Neuronal stem cell (in vitro differentiated cells): ENCODE results near the gene CDKN1A.

Experiments
- DNase-seq: peaks from one replicate; pipeline ENCODE4 v3.0.0-alpha.2; 2013; ENCODE audit warnings: low spot score
- H2AFZ ChIP-seq: one replicate; pipeline ENCODE4 v1.6.1; 2013; ENCODE audit warnings: mild to moderate bottlenecking, low read length, inconsistent platforms
- H2AK5ac ChIP-seq: 2 replicates; pipeline ENCODE4 v1.6.1; 2013; ENCODE audit warnings: low read depth, mild to moderate bottlenecking, inconsistent platforms, low read length, moderate library complexity, mixed read lengths
- H2BK120ac ChIP-seq: 2 replicates; pipeline ENCODE4 v1.6.1; 2013; ENCODE audit warnings: low read depth, mild to moderate bottlenecking, inconsistent platforms, low read length, moderate library complexity, mixed read lengths
- H2BK12ac ChIP-seq: one replicate; pipeline ENCODE4 v1.6.1; 2013; ENCODE audit warnings: low read length, inconsistent platforms
- H2BK15ac ChIP-seq: 2 replicates; pipeline ENCODE4 v1.6.1; 2013; ENCODE audit warnings: mild to moderate bottlenecking, low read length, inconsistent platforms, mixed read lengths
- H2BK5ac ChIP-seq: one replicate; pipeline ENCODE4 v1.6.1; 2013; ENCODE audit warnings: inconsistent platforms, mild to moderate bottlenecking, low read length, moderate library complexity
- H3K14ac ChIP-seq: one replicate; pipeline ENCODE4 v1.6.1; 2013; ENCODE audit warnings: low read length, inconsistent platforms
- H3K18ac ChIP-seq: 2 replicates; pipeline ENCODE4 v1.6.1; 2013; ENCODE audit warnings: low read length, inconsistent platforms
- H3K23ac ChIP-seq: 2 replicates; pipeline ENCODE4 v1.6.1; 2013; ENCODE audit warnings: low read depth, mild to moderate bottlenecking, mixed read lengths, low read length, inconsistent platforms; ENCODE audit not compliant: poor library complexity
- H3K27ac ChIP-seq: replicated peaks from 3 replicates; pipeline ENCODE4 v1.5.1; 2013; ENCODE audit warnings: low read length, inconsistent platforms
- H3K27me3 ChIP-seq, 3 experiments: 2 replicates each; pipeline ENCODE4 v1.6.1; 2013; ENCODE audit warnings: low read length in 3 of 3, mild to moderate bottlenecking in 2 of 3, inconsistent platforms in 1 of 3, low read depth in 1 of 3, mixed read lengths in 1 of 3, moderate library complexity in 1 of 3; ENCODE audit not compliant: control insufficient read depth in 3 of 3, insufficient read depth in 3 of 3
- H3K36me3 ChIP-seq, 2 donors: replicated peaks in 1 of 2; 2 replicates each; pipeline ENCODE4 v1.6.1; 2013; ENCODE audit warnings: low read length in 2 of 2; ENCODE audit not compliant: control insufficient read depth in 2 of 2, insufficient read depth in 2 of 2
- H3K4ac ChIP-seq: 2 replicates; pipeline ENCODE4 v1.6.1; 2013; ENCODE audit warnings: inconsistent platforms, mild to moderate bottlenecking, low read length, moderate library complexity
- H3K4me1 ChIP-seq, 2 donors: 1 replicate in 1 of 2; 2 replicates in 1 of 2; pipeline ENCODE4 v1.6.1; 2013; ENCODE audit warnings: low read length in 2 of 2, low read depth in 1 of 2; ENCODE audit not compliant: control insufficient read depth in 2 of 2, insufficient read depth in 1 of 2
- H3K4me2 ChIP-seq: one replicate; pipeline ENCODE4 v1.6.1; 2013; ENCODE audit warnings: mild to moderate bottlenecking, low read length, inconsistent platforms; ENCODE audit not compliant: insufficient read depth, poor library complexity, severe bottlenecking
- H3K4me3 ChIP-seq, 2 donors: 2 replicates each; pipeline ENCODE4 v1.5.1; 2013; ENCODE audit warnings: low read length in 2 of 2, mild to moderate bottlenecking in 2 of 2, inconsistent platforms in 1 of 2, moderate library complexity in 1 of 2
- H3K79me1 ChIP-seq: one replicate; pipeline ENCODE4 v1.6.1; 2013; ENCODE audit warnings: low read depth, mild to moderate bottlenecking, inconsistent platforms, low read length, moderate library complexity
- H3K9ac ChIP-seq: one replicate; pipeline ENCODE4 v1.6.1; 2013; ENCODE audit warnings: mild to moderate bottlenecking, low read depth, low read length, inconsistent platforms; ENCODE audit not compliant: poor library complexity
- H3K9me3 ChIP-seq, 2 donors: replicated peaks in 1 of 2; 2 replicates each; pipeline versions ENCODE3 to v1.6.1; 2013; ENCODE audit warnings: low read length in 2 of 2, mild to moderate bottlenecking in 2 of 2, inconsistent platforms in 1 of 2, low read depth in 1 of 2, mixed read lengths in 1 of 2, moderate library complexity in 1 of 2; ENCODE audit not compliant: control insufficient read depth in 2 of 2, insufficient read depth in 1 of 2
- H4K8ac ChIP-seq: one replicate; pipeline ENCODE4 v1.6.1; 2013; ENCODE audit warnings: low read depth, mild to moderate bottlenecking, inconsistent platforms, low read length, moderate library complexity
- H4K91ac ChIP-seq: one replicate; pipeline ENCODE4 v1.6.1; 2013; ENCODE audit warnings: low read length, low read depth, mild to moderate bottlenecking, inconsistent platforms; ENCODE audit not compliant: poor library complexity
- WGBS, 2 donors: extraction: QIAGEN DNeasy Blood & Tissue Kit; methylation state at CpG; one replicate each; pipeline ENCODE4 v1.1.7; 2013; ENCODE audit warnings: missing lambda C conversion rate in 2 of 2, mixed read lengths in 1 of 2; ENCODE audit not compliant: insufficient read length in 2 of 2, insufficient replicate concordance in 1 of 2; ENCODE audit errors: extremely low coverage in 2 of 2; 5-methylcytosine and 5-hydroxymethylcytosine counted together

CDKN1A gene

GRCh38 chr6:36698196-36698595 lies 19.7 kb downstream of the CDKN1A start:
- Histone ChIP-seq H3K27ac (no peak overlapping the region), H3K4me2 (no peak overlapping the region), H3K79me1 (no peaks in the 10 kb centered on the region), H2AFZ (no peak overlapping the region), H3K36me3 (no peaks in the 10 kb centered on the region), H3K4me3 (no peak overlapping the region), H2BK15ac (no peak overlapping the region), H3K18ac (no peak overlapping the region), H3K4ac (no peak overlapping the region), H2AK5ac (no peak overlapping the region), H2BK12ac (no peak overlapping the region), H3K14ac (no peak overlapping the region), H2BK5ac (no peak overlapping the region), H4K91ac (no peak overlapping the region), H4K8ac (no peak overlapping the region), H3K9ac (no peak overlapping the region), H3K4me1 (no peaks in the 10 kb centered on the region), H3K23ac (no peak overlapping the region), H3K9me3 (no peaks in the 10 kb centered on the region), H3K27me3 (peaks cover 0 to 24% (median 0%) of the 10 kb centered on the region in 3 experiments), H2BK120ac (no peak overlapping the region)
- DNase-seq, result no peak
- no CpG with 5 or more reads among the region's 6 CpGs for WGBS, 2 donors

GRCh38 chr6:36698871-36699271 lies 20.4 kb downstream of the CDKN1A start:
- peak overlapping the region; percentile 14 for H3K14ac ChIP-seq
- H3K9ac ChIP-seq, result no peak overlapping the region
- WGBS, 2 donors, result no CpG with 5 or more reads among the region's 8 CpGs
- no peaks in the 10 kb centered on the region for H3K9me3 ChIP-seq
- H3K18ac ChIP-seq, result no peak overlapping the region
- H2BK15ac ChIP-seq, result peak overlapping the region; percentile 68
- H3K4me2 ChIP-seq, result no peak overlapping the region
- peak overlapping the region; percentile 33 for H4K8ac ChIP-seq
- no peak overlapping the region for H2BK5ac ChIP-seq
- no peak overlapping the region for H4K91ac ChIP-seq
- H3K4me3 ChIP-seq, result no peak overlapping the region
- peaks cover 0 to 26% (median 0%) of the 10 kb centered on the region in 3 experiments for H3K27me3 ChIP-seq
- H2BK120ac ChIP-seq, result no peak overlapping the region
- no peak overlapping the region for H2AK5ac ChIP-seq
- H3K23ac ChIP-seq, result no peak overlapping the region
- no peak overlapping the region for H2BK12ac ChIP-seq
- no peak for DNase-seq
- H3K36me3 ChIP-seq, result no peaks in the 10 kb centered on the region
- H2AFZ ChIP-seq, result no peak overlapping the region
- no peaks in the 10 kb centered on the region for H3K79me1 ChIP-seq
- no peak overlapping the region for H3K27ac ChIP-seq
- H3K4me1 ChIP-seq, result no peaks in the 10 kb centered on the region
- H3K4ac ChIP-seq, result no peak overlapping the region

DNA sequence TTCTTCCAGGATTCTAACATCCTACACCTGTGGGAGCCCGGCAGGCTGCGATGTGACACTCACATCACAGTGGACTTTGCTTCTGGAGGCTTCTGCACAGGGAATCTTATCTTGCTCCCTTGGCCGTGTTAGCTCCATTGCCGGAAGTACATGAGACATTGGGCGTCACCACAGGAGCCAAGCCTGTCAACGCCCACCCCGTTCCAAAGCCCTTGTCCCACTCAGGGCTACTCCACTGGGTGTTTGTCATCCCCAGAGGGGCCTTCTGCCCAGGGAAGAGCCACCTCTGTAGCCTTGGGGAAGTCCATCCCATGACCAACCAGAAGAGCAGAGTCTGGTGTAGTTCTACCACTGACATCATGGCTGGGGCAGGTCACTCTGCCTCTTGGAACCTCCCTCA lies 20.8 kb downstream of the CDKN1A start:
- Histone ChIP-seq H2BK5ac (no peak overlapping the region), H2BK120ac (no peak overlapping the region), H2AK5ac (no peak overlapping the region), H3K27ac (no peak overlapping the region), H4K8ac (no peak overlapping the region), H4K91ac (no peak overlapping the region), H2AFZ (no peak overlapping the region), H3K4me3 (no peak overlapping the region), H2BK12ac (no peak overlapping the region), H3K14ac (no peak overlapping the region), H3K18ac (no peak overlapping the region), H3K79me1 (no peaks in the 10 kb centered on the region), H3K4ac (no peak overlapping the region), H3K36me3 (no peaks in the 10 kb centered on the region), H3K27me3 (peaks cover 0 to 30% (median 0%) of the 10 kb centered on the region in 3 experiments), H3K9ac (no peak overlapping the region), H3K9me3 (no peaks in the 10 kb centered on the region), H3K4me1 (no peaks in the 10 kb centered on the region), H3K4me2 (no peak overlapping the region), H2BK15ac (no peak overlapping the region), H3K23ac (no peak overlapping the region)
- WGBS, 2 donors, result no CpG with 5 or more reads among the region's 7 CpGs
- DNase-seq, result no peak

GRCh38 chr6:36700071-36700812 lies 21.7 kb downstream of the CDKN1A start:
- H3K4ac ChIP-seq, result no peak overlapping the region
- no peak overlapping the region for H3K27ac ChIP-seq
- no peaks in the 10 kb centered on the region for H3K9me3 ChIP-seq
- no peak for DNase-seq
- no peak overlapping the region for H4K91ac ChIP-seq
- no peak overlapping the region for H3K4me2 ChIP-seq
- no peak overlapping the region for H3K4me3 ChIP-seq
- H3K4me1 ChIP-seq, result no peaks in the 10 kb centered on the region
- no peak overlapping the region for H2BK5ac ChIP-seq
- H4K8ac ChIP-seq, result no peak overlapping the region
- WGBS, 2 donors, result no CpG with 5 or more reads among the region's 7 CpGs
- no peak overlapping the region for H3K9ac ChIP-seq
- H2AK5ac ChIP-seq, result no peak overlapping the region
- H2BK120ac ChIP-seq, result no peak overlapping the region
- no peak overlapping the region for H2BK15ac ChIP-seq
- H3K18ac ChIP-seq, result no peak overlapping the region
- no peaks in the 10 kb centered on the region for H3K36me3 ChIP-seq
- no peaks in the 10 kb centered on the region for H3K79me1 ChIP-seq
- H3K23ac ChIP-seq, result no peak overlapping the region
- no peak overlapping the region for H2BK12ac ChIP-seq
- H2AFZ ChIP-seq, result no peak overlapping the region
- peaks cover 0 to 33% (median 0%) of the 10 kb centered on the region in 3 experiments for H3K27me3 ChIP-seq
- H3K14ac ChIP-seq, result no peak overlapping the region
